Small intestine (tissue), 7 donors: ENCODE data around the gene RUNX1. TPM values are rescaled to one million over a fixed set of nuclear protein-coding genes. Genes with fewer than 3 reads are reported as not detected.
A peak's percentile ranks its signal among the peaks of the same experiment; 100 is the strongest.

Source experiments
- DNase-seq, 2 donors: peaks; one replicate each; pipeline versions ENCODE4 v3.0.0 to v3.0.0-alpha.2; 2013
- FAIRE-seq: peaks from 2 replicates; lab custom pipeline; 2012; peaks lifted over from hg19 to GRCh38; lab: Jason Lieb, UNC
- H3K27ac ChIP-seq, 3 donors: one replicate each; pipeline ENCODE4 v1.5.1; 2013; ENCODE audit warnings: low read length in 2 of 3, mild to moderate bottlenecking in 2 of 3, control low read depth in 1 of 3, inconsistent platforms in 1 of 3, low read depth in 1 of 3, moderate library complexity in 1 of 3
- H3K27me3 ChIP-seq, 3 donors: one replicate each; pipeline ENCODE4 v1.6.1; 2013; ENCODE audit warnings: low read length in 3 of 3, inconsistent platforms in 1 of 3; ENCODE audit not compliant: control insufficient read depth in 3 of 3, insufficient read depth in 3 of 3
- H3K36me3 ChIP-seq, 3 donors: one replicate each; pipeline ENCODE4 v1.6.1; 2013; ENCODE audit warnings: low read length in 3 of 3, inconsistent platforms in 1 of 3, low read depth in 1 of 3, mild to moderate bottlenecking in 1 of 3, moderate library complexity in 1 of 3; ENCODE audit not compliant: control insufficient read depth in 3 of 3, insufficient read depth in 2 of 3
- H3K4me1 ChIP-seq, 3 donors: one replicate each; pipeline ENCODE4 v1.6.1; 2013; ENCODE audit warnings: low read length in 2 of 3, inconsistent platforms in 1 of 3, low read depth in 1 of 3, mild to moderate bottlenecking in 1 of 3, moderate library complexity in 1 of 3; ENCODE audit not compliant: control insufficient read depth in 3 of 3, insufficient read depth in 2 of 3
- H3K4me3 ChIP-seq, 3 donors: one replicate each; pipeline ENCODE4 v1.5.1; 2013; ENCODE audit warnings: low read length in 3 of 3, control low read depth in 1 of 3, inconsistent platforms in 1 of 3, low read depth in 1 of 3, mild to moderate bottlenecking in 1 of 3, moderate library complexity in 1 of 3
- H3K9me3 ChIP-seq, 2 donors: one replicate each; pipeline ENCODE4 v1.6.1; 2013; ENCODE audit warnings: low read depth in 1 of 2, low read length in 1 of 2; ENCODE audit not compliant: control insufficient read depth in 2 of 2, insufficient read depth in 1 of 2
- WGBS, 3 donors: extraction: QIAGEN DNeasy Blood & Tissue Kit; methylation state at CpG; one replicate each; pipeline ENCODE4 v1.1.7; 2013; 5-methylcytosine and 5-hydroxymethylcytosine counted together
- polyA plus RNA-seq, 4 donors: library from polyadenylated mRNA; stranded (reverse) in 3 of 4; unstranded in 1 of 4; fragments of 200-250 nt in 3 of 4; fragments of 120-200 nt in 1 of 4; gene quantifications; one replicate each; pipeline versions ENCODE4 v1.2.1 to v1.2.3, GENCODE V29; 2013
- donor health status: healthy with polysubstance abuse.
- donor health status: control.
- donor health status: control.
- donor health status: Bipolar disorder and iron deficiency.
- donor health status: healthy.

Gene RUNX1
- polyA plus RNA-seq, 4 donors: 2.5 to 6.2 (median 4.5) TPM

DNA sequence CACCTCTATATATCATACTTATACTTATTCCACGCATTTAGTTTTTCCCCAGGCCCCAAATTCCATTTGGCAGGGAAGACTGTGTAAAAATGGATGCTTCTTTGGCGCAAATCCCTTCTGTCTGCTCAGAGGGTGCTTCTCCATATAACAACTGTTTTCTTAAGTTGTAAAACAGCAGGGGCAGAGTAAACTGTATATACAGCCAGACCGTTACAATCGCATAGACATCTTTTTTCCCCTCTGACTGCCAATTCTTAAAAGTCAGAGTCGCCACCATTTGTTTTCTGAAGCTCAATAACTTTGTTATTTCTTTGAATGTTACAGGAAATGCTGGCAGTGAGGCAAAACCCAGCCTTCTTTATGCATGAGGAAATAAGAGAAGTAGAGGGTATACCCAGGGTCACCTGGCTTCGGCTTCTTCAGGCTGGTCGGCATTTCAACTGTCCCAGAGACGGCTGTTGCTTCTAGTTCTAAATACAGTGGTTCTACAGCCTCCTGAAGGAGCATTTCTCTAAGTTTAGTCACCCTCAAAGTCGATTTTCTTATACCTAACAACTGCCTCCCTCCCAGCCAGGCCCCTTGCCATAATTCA is 191.9 kb downstream of the RUNX1 start:
- H3K4me1 ChIP-seq: no peaks in the 10 kb centered on the region
- 65 to 81% (median 78%) methylated on average over 9 of the region's 9 CpGs for WGBS, 3 donors
- H3K9me3 ChIP-seq: no peaks in the 10 kb centered on the region
- peaks cover 20 to 50% (median 20%) of the 10 kb centered on the region in 3 donors for H3K36me3 ChIP-seq
- H3K27ac ChIP-seq: no peak overlapping the region
- FAIRE-seq (no peak), DNase-seq (no peak)
- H3K27me3 ChIP-seq: no peaks in the 10 kb centered on the region
- no peak overlapping the region for H3K4me3 ChIP-seq

DNA sequence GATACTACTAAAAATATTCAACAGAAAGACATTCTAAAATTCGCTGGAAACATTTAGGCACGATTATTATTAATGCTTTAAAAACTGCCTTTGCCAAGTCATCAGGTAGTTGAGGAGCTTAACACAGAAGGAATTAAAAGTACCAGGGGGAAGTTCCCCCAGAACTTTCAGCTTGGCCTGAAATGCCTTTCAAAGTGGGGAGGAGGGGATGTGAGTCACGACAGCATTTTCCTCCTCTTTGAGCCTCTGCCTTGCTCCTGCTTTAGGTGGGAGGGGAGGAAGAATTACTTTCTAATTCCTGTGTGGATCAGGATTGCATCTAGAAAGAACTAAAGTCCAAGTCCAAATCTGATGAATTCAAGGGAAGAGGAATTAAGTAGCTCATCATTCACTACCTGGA is 196.7 kb downstream of the RUNX1 start:
- H3K4me3 ChIP-seq: no peak overlapping the region
- peaks cover 6 to 44% (median 6%) of the 10 kb centered on the region in 3 donors for H3K36me3 ChIP-seq
- no peaks in the 10 kb centered on the region for H3K9me3 ChIP-seq
- H3K4me1 ChIP-seq: no peaks in the 10 kb centered on the region
- no peaks in the 10 kb centered on the region for H3K27me3 ChIP-seq
- H3K27ac ChIP-seq: no peak overlapping the region
- FAIRE-seq (no peak), DNase-seq (no peak)
- 76 to 86% (median 82%) methylated on average over 3 of the region's 3 CpGs for WGBS, 3 donors

DNA sequence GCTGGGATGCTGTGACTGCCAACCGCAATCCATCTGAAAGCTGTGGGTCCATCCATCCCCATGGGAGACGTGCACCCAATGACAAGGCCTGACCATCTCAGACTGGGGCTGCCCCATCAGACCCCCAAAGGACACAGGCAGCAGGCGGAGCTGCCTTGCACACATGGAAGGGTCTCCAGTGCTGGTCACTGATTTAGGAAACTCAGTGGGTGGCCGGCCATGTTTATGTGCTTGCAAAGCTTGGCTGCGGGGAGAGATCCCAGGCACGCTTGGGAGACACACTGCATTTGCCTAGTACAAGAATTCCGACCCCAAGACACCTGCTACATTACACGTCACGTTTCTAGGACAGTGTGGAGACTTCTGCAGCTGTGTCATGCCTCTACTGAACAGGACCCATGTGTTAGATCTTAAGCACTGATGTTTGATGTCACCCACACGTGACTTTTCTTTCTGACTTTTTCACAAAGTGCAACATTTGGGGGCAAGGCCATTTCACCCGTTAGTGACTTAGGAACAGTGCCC is 198.9 kb downstream of the RUNX1 start:
- Histone ChIP-seq H3K9me3 (no peaks in the 10 kb centered on the region), H3K4me1 (peaks cover 2 to 17% (median 12%) of the 10 kb centered on the region in 3 donors), H3K27me3 (no peaks in the 10 kb centered on the region), H3K36me3 (peaks cover 0 to 37% (median 6%) of the 10 kb centered on the region in 3 donors), H3K27ac (no peak overlapping the region), H3K4me3 (no peak overlapping the region)
- 79 to 93% (median 93%) methylated on average over 11 of the region's 11 CpGs for WGBS, 3 donors
- no peak for FAIRE-seq
- no peak for DNase-seq

DNA sequence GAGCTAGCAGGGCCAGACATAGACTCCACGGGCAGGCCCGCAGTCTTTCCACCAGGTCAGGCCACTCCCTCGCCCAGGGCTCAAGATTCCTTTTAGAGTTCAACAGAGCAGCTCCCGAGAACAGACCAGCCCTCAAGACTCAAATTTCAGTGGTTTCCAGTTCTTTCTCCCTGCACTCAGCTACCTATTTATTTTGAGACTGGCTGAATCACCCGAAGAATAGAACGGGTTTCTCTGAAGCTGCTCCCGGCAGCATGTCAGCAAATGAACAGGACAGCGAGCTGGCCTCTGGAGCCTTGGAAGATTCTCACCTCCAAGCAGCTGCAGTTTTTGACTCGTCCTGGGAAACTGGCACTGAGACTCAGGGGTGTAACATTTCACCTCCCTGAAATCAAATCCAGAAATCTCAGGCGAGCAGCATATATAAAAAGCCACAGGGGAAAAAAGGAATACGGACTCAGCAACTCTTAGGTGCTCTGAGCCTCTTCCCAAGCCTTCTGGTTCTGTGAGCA is 202.4 kb downstream of the RUNX1 start:
- DNase-seq (peak; percentile 35 to 53), FAIRE-seq (no peak)
- no peaks in the 10 kb centered on the region for H3K9me3 ChIP-seq
- H3K27me3 ChIP-seq: no peaks in the 10 kb centered on the region
- peaks cover 2 to 27% (median 12%) of the 10 kb centered on the region in 3 donors for H3K4me1 ChIP-seq
- H3K36me3 ChIP-seq: peaks cover 0 to 34% (median 0%) of the 10 kb centered on the region in 3 donors
- H3K4me3 ChIP-seq: no peak overlapping the region
- H3K27ac ChIP-seq: peak overlapping the region in 2 of 3 donors; percentile 36 to 70
- WGBS, 3 donors: 43 to 49% (median 45%) methylated on average over 11 of the region's 11 CpGs

DNA sequence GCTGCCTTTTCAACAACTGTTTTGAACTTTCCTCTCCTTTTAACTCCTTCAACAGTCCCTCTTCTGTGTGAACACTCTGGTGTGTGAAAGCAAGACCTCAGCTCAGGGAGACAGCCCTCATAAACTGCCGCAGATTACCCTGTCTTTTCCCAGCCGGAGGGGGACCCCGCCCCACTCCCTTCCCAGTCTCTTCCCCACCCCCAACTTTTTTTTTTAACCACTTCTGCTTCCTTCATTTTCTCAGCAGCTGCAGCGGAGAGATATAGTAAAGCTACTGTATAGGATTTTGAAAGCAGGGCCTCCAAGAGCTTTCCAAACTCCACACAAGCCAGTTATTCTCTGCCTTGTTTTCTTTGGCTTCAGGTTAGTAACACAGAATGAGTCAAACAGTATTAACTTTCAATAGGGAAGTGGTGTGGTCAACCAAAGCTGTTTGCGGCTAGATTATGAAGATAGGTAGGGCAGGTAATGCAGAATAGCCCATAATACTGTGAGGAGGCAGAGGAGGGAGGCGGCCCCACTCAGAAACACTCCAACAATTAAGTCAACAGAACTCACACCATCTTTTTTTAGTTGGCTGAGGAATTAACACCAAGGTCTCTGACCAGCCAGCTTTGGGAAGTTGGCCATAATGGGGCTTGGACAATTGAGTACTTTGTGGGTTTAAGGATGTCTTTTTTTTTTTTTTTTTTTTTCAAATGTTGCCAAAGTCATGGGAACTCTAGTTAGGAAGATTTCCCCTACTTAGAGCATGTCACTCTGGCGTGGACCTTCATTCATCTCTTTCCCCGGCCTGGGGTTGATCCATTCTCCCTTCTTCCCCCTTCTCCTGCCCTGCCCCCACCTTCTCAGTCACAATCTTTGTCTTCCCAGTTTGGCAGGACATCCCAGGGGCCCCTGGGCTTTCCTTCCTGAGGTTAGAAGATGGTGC is 203.3 kb downstream of the RUNX1 start:
- no peaks in the 10 kb centered on the region for H3K27me3 ChIP-seq
- H3K4me3 ChIP-seq: no peak overlapping the region
- H3K4me1 ChIP-seq: peaks cover 2 to 27% (median 12%) of the 10 kb centered on the region in 3 donors
- H3K27ac ChIP-seq: peak overlapping the region in 2 of 3 donors; percentile 51 to 70
- WGBS, 3 donors: 40 to 63% (median 53%) methylated on average over 8 of the region's 8 CpGs
- no peak for FAIRE-seq
- no peaks in the 10 kb centered on the region for H3K9me3 ChIP-seq
- peaks cover 0 to 36% (median 0%) of the 10 kb centered on the region in 3 donors for H3K36me3 ChIP-seq
- DNase-seq: peak; percentile 39 to 64

DNA sequence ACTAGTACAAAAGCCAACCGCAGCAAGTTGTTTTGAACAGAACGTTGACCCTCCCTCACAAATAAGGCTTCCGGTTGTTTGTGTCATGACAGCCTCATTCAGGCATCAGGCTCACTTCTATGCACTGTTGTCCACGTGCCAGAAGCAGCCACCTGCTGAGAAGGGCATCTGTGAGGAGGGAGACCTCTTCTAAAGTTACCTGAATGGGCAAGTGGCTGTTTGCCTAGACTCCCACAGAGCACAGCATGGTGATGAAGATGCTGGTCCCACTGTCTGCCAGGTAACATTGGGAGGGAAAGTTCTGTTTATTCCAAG is 204.2 kb downstream of the RUNX1 start:
- Histone ChIP-seq H3K4me1 (peaks cover 2 to 27% (median 12%) of the 10 kb centered on the region in 3 donors), H3K4me3 (no peak overlapping the region), H3K27me3 (no peaks in the 10 kb centered on the region), H3K36me3 (peaks cover 0 to 38% (median 0%) of the 10 kb centered on the region in 3 donors), H3K9me3 (no peaks in the 10 kb centered on the region), H3K27ac (peak overlapping the region in 2 of 3 donors; percentile 56 to 70)
- WGBS, 3 donors: 46 to 64% (median 57%) methylated on average over 4 of the region's 4 CpGs
- DNase-seq (peak in 1 of 2 donors; percentile 15), FAIRE-seq (no peak)

DNA sequence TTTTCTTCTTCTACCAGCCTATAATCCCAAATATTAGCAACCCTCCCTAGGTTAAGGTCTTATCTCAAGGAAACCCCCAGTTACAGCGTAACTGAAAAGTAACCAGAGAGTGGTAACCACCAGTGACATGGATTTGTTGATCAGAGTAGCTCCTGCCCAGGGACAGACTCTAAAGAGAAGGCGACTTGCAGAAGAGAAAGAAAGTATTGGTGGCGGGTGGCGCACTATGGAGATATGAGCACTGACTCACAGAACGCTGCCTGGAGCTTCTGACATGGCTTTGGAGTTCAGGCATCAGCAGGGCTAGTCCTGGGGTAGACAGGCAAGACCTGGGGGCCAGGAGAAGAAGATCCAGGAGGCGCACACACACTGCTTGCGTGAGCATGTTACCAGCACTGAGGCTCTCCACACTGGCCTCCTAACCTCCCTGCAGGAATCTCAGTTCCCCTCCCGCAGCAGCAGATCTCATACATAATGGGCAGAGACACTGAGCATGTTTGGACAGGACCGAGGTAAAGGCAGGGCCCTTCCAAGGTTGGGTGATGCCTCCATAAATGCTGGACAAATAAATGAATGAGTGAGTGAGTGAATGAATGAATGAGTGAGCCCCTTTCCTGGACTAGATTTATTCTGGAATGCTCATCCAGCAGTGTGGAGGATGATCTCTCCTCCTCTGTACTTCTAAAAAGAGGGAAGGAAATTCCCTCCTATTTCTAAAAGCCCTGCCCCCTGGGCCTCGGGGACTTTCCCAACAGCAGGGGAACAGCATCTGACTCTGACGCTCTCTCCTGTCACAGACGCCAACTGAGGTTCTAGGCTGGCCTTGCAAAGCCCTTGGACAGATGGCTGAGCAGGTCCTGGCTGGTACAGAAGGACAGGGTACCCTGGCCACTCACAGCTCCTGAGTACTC is 204.8 kb downstream of the RUNX1 start:
- H3K9me3 ChIP-seq: no peaks in the 10 kb centered on the region
- FAIRE-seq: no peak
- peaks cover 0 to 43% (median 0%) of the 10 kb centered on the region in 3 donors for H3K36me3 ChIP-seq
- H3K27me3 ChIP-seq: no peaks in the 10 kb centered on the region
- peaks cover 2 to 27% (median 12%) of the 10 kb centered on the region in 3 donors for H3K4me1 ChIP-seq
- H3K27ac ChIP-seq: peak overlapping the region in 2 of 3 donors; percentile 56 to 70
- peak in 1 of 2 donors; percentile 17 for DNase-seq
- H3K4me3 ChIP-seq: no peak overlapping the region
- WGBS, 3 donors: 72 to 92% (median 82%) methylated on average over 12 of the region's 12 CpGs
